GM18870 (cell line): ENCODE measurements around the gene FBXL13.
"Not testable (repeated sequence)": the region's sequence is repeated elsewhere in the genome, so short reads cannot be mapped to it uniquely, and the experiment has no call there.

Experiments used
- ATAC-seq: cut with Tn5 transposase; IDR thresholded peaks from one replicate; pipeline ENCODE4 v1.9.1; 2021; ENCODE audit warnings: moderate library complexity; ENCODE audit not compliant: unreplicated experiment

FBXL13 gene

DNA sequence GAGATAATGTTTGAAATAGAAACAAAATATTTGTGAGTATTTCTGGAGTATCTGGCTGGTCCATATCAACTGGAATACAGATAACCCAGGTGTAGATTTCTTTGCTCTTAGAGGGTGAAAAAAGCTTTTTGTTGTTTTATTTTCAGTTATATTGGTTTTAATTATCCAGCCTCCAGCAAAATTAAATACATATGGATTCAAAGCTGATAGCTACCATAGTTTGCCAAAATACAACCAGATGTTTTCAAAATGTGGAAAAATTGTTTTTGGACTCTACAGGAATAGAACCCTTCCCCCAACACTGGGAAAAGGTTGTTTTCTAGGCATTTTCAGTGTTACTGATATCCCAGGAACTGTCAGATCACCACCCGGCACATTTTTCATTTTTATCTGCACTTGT lies 131.7 kb downstream of the FBXL13 start:
- no peak for ATAC-seq

DNA sequence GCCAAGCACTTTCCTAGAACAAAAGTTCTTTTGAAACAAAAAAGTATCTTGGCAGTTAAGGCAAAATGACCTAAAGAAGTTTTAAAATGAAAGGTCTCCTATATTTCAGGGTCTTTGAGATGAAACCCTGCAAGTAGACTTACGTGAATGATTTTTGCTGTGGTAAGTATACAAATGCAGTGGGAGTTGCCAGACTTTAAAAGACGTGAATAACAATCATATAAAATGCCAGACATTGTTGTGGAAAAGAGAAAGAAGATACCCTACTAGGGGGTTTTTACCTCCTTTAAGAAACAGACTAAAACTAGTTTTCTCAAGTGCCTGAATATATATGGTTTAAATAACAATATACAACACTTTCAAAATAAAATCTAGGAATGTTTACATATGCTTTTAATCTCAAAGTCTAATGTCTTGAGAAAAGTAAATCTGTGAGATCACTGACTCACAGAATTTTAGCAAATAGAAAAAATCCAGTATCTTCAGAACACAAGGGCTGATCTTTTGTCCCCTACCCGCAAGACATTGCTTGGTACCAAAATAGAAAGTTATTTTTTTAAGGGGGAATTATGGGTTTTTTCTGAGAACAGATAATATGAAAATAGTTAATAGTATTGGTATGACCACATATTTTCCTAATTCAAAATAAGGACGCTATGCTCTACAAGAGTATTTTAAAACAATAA lies 132.3 kb downstream of the FBXL13 start:
- ATAC-seq = no peak

DNA sequence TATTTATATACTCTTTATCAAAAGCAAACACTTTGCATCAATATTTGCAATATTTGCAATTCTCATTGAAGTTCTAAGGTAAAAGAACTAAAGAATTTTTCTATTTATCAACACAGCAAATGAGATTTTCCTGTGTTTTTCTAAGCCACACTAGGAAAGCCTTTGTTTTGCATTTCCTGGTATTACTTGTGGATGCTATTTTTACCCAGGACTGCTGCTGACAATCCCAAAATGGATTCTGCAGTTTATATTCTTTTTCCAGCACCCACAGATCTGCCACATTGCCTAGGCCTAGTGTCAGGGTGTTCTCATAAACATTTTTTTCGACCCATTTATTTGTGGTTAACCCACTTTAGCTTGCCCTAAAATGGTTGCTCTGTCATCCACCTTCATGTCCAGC lies 135.9 kb downstream of the FBXL13 start:
- ATAC-seq = no peak

DNA sequence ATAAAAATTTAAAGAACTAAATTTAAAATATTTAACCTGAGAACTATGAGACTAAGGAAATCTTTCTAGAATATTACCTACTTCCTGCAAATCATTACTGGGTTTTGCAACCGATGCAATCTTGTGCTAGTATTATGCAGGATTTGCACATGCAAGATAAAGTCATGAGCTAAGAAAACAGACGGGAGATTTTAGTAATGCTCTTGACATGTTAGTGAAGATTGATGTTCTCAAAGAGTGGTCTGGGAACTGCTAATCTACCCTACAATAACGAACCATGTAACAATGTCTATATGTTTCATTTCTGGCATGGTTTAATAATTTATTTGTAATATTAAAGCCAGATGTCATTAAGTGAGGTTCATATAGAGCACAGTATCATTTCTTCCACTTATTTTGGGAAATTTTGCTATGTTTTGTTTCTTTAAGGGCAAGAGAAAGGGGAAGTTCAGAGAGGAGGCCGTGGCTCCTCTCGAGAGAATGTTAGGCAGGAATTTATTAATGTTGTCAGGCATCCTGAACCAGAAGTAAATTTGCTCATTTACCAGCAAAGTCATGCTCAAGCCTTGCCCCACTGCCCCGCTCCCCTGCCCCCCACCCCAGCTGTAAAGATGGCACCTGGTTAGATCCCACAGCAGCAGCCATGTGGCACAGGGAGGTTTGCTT lies 139.0 kb downstream of the FBXL13 start:
- no peak for ATAC-seq

DNA sequence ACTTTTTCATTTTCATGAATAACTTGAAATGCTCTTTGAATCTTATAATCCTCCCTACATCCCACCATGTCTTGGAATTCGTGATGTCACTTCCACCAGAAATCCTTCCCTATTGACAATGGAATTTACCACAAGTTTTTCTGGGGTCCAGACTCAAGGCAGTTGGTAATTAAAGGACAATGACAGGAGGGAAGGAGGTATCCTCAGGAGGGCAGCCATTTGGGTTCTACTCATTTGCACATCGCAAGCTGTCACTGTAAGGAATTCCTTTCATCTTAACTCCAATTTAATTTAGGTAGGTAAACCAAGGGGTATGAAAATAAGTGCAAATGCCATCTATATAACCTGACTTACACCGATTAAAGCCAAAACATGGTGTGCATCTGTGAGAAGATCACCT lies 139.9 kb downstream of the FBXL13 start:
- ATAC-seq = no peak

DNA sequence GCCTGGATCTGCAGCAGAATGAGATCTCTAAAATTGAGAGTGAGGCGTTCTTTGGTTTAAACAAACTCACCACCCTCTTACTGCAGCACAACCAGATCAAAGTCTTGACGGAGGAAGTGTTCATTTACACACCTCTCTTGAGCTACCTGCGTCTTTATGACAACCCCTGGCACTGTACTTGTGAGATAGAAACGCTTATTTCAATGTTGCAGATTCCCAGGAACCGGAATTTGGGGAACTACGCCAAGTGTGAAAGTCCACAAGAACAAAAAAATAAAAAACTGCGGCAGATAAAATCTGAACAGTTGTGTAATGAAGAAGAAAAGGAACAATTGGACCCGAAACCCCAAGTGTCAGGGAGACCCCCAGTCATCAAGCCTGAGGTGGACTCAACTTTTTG lies 140.4 kb downstream of the FBXL13 start:
- no peak for ATAC-seq

DNA sequence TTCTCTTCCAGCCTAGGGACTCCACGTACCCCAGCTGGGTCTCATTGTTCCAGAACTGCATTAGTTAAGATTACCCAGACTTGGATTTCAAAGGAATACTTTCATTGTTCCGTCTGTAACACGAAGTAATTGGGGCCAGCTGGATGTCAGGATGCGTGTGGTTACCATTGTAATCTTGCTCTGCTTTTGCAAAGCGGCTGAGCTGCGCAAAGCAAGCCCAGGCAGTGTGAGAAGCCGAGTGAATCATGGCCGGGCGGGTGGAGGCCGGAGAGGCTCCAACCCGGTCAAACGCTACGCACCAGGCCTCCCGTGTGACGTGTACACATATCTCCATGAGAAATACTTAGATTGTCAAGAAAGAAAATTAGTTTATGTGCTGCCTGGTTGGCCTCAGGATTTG lies 140.8 kb downstream of the FBXL13 start:
- no peak for ATAC-seq

DNA sequence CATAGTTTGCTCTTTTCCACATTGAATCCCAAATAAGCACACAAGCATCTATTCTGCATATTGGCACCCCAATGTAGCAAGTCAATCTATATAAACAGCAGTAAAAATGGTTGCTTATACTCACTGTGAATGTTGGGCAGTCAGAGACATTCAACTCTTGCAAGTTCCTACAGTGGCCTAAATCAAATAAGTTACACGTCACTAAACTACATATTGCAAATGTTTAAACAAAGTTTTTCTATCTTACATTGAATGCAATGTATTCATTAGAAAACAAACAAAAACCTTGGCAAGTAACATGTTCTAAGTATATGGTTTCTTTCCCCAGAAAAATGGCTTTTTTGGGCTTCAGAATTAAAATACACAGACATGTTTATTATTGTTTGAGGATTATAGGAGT lies 142.8 kb downstream of the FBXL13 start:
- ATAC-seq = no peak

DNA sequence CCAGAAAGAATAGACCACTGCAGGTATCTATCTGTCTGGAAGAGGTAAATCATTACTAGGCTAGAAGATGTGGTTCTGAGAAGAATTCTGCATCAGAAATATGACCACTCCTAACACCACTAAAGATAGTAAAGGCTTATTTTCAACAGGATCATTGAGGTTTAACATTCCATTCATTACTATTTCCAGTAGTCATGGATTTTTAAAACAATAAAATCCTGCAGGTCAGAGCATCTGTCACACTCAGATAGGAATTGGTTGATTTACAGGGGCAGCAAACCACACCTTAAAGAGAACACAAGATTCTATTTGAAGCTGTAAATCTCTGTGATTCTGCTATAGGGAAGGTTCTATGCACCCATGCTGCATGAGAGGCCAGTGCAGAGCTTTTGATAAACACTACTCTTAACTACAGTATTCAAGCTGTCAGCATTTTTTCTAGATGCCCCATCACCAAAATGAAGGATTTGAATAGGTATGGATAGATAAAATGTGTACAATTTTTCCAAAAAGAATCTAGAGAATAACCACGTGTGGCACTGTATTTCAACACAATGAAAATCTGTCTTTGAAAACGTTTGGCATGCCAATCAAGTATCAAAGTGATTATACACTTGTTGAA lies 147.2 kb downstream of the FBXL13 start:
- no peak for ATAC-seq

DNA sequence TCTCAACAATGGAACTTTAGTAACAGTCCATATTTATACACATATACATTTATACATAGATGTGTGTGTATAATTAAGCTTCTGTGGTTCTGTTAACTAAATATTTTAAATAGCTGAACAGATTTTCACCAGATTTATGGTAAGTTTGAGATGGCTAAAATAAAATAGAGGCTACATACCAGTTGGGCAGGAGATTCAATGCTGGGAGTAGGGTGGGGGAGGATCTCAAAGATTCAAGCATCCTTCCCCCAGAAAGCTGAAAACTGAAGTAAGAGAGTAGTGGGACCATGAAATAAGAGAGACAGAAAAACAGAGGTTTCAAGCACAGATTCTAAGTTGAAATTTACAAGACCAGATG lies 147.8 kb downstream of the FBXL13 start:
- no peak for ATAC-seq

DNA sequence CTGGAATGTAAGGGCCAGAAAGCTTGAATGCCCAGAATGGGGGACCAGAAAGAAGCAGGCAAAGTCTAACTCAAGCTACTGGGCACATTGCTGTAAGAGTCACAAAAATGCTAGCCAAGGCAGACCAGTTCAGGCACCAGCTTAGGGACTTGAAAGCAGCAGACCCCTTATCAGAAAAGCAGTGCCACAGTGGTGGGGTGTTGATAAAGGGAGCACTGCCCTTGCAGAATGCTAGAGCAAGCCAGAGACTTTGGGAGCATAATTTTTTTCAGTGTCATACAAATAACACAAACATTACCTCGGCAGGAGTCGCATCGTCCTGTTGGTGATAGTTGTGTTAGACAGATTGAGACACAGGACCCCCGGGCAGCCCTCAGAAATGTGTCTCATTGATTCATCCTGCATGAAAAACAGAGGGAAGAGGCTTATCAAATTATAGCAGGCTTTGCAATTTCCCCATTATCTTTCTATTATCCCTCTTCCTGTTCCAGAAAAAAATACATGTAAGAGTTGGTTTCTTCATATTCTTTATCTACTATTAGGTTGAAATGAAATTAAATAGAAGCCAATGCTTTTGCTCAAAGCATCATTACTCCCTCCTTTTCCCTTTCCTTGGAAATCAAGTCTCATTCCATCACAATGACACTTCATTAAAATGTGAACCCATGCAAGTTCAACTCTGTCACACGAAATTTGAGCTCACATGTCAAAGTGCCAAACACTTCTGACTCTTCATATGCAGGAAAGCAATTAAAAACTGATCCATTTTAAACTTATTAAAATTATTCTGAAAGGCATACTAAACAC lies 148.4 kb downstream of the FBXL13 start:
- no peak for ATAC-seq

DNA sequence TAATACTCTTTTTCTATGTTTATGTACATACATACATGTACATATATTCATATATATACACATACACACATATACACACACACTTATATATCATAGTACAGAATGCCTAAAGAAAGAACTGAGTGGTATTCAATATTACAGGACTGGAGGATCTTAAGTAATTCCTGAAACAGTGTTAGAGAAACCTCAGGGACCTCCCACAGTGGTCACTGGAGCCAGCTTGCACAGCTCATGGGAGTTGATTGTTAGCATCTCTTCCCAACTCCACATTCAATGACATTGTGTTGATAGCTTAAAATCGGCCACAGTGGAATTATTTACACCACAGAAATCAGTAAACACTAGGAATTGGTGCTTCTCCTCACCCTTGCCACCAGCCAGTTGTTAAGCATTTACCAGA lies 155.8 kb downstream of the FBXL13 start:
- no peak for ATAC-seq

DNA sequence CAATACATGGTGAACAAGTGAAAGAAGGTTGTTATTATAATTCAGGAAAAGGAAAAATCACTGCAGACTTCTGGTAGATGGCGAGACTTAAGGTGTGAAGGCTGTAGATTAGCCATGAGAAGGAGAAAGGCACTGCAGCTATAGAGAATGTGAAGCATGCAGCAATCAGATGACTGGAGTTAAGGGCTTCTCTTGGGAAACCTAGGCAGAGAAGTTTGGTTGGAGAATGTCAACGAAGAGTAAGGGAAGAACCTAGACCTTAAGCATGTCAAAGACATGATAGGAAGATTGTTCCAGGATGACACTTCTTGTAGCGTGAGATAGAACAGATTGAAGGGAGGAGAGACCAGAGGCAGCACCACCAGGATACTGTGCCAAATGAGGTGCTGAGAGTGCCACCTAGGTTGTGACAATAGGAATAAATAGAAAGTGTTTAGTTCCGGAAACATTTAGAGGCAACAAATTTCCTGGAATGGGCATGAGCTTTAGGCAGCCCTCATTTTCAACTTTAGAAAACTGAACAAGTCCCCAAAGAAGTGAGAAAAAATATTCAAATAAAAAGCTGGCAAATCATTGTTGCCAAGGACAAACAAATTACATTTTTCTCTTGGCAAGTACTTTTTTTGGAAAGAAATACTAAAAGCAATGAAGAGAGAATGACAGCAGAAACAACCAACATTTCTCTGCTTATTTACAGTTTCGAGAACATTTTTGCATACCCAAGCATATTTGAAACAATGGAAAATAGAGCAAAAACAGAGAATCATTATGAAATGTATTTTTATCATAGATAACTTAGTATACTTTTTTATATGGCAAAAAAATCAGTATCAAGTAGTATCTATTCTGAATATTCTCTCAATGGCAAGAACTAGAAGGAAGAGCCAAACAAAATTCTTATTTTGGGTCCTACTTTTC lies 156.9 kb downstream of the FBXL13 start:
- ATAC-seq = no peak

DNA sequence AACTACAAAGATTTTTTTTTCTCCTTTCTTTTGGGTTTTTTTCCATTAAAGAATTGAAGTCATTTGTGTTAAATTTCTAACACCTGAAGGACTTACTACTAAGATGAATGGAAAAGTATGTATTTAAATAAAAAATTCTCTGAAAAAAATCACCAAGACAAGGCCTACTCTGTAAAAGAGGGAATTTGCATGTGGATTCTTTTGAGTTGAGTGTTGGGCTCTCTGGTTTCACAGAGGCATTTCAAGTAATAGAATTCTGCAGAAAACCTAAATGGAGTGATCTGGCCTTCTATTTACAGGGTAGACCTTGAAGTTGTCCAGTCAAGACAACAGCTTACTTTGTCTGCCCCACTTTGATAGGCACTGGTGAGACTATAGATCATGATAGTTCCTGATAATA lies 157.7 kb downstream of the FBXL13 start:
- no peak for ATAC-seq

DNA sequence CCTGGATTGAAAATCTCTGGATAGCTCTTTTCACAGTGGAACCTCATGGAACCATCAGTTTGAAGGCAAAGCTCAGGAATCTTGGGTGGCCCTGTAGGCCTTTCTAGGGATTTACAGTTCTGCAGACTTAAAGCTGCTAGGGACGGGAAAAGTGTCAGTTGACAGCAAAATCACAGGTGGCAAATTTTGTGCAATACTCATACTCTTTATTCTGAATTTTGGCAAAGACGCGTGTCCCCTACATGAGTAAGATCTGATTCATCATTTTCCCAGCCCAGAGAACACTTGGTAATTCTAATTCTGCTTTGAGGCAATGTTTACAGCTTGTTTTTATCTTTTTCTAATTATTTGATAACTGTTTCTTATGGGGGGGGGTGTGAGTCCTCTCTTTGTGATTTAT lies 158.2 kb downstream of the FBXL13 start:
- ATAC-seq = no peak

DNA sequence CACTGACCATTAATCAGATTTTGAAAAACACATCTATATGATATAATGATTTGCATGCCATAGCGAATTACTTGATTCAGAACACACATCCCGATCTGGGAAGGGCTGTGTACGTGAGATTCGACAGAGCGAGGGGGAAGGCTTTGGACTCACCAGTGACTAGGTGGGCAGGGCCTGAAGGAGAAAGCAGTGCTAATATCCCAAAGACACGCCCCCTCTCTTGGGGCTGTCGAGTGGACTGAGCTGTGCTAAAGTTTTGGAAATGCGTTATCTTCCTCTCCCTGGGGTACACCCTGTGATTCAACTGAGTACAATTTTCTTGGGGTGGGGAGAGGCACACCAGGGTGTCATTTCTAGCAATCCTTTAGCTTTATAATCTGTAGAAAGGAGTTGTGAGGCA lies 160.0 kb downstream of the FBXL13 start:
- no peak for ATAC-seq

DNA sequence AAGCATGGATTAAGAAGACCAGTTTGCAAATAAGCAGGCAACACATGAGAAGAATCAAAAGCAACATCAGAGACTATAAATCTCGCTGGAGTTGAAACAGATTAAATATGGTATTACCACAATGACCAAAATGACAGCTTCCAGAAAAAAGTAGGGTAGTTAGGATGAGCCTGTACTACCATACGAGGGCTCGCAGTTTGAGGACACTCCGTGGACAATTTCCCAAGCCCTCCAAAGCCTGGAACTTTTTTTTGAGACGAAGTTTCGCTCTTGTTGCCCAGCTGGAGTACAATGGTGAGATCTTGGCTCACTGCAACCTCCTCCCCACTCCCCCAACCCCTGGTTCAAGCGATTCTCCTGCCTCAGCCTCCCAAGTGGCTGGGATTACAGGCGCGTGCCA lies 160.8 kb downstream of the FBXL13 start:
- ATAC-seq = no peak

DNA sequence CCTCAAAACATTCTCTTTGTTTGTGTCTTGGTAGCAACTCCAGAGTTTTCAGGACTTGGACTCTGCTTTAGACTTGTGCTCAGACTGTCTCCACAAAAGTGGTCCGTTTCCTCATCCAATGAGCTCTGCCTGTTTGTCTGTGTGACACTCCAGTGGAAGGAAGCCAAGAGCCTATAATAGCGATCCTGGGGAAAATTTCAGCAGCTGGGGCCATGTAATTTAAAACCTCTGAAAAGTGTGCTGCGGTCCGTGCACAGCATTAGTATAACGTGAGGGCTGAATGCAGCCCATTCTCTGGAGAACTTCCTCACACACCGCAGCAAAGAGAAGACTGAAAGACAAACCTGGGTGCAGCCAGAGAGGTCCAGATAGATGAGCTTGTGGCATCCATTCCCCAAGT lies 161.9 kb downstream of the FBXL13 start, which contains the start of gene LRRC17:
LRRC17 (plus strand) TSS at position 259 of the 400 bp plus-strand sequence. CDS start 20,914 bp downstream, outside the sequence.
- ATAC-seq = no peak

DNA sequence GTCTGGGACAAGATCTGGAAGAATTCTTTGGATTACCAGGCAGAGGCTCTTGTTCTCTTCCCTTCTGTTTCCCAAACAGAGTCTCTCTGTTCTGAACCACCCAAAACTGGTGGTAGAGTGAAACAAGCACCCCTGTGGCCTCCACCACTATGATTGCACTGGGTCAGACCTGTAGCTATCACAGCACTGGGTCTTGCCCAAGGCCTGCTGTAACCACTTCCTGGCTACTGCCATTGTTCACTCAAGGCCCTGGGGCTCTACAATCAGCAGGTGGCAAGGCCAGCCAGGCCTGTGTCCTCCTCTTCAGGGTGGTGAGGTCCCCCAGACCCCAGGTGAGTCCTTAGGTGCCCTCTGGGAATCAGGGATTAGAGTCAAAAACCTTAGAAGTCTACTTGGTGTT lies 165.9 kb downstream of the FBXL13 start:
- no peak for ATAC-seq

DNA sequence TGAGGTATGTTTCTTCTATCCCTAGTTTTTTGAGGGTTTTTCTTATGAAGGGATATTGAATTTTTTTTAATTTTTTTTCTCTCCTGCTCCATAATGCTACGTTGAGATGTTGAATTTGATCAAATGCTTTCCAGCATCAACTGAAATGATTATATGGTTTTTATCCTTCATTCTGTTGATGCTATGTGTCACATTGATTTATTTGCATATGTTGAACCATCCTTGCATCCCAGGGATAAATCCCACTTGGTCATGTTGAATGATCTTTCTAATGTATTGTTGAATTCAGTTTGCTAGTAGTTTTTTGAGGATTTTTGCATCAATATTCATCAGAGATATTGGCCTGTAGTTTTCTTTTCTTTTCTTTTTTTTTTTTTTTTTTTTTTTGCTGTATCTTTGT lies 171.0 kb downstream of the FBXL13 start:
- ATAC-seq = not testable (repeated sequence)

DNA sequence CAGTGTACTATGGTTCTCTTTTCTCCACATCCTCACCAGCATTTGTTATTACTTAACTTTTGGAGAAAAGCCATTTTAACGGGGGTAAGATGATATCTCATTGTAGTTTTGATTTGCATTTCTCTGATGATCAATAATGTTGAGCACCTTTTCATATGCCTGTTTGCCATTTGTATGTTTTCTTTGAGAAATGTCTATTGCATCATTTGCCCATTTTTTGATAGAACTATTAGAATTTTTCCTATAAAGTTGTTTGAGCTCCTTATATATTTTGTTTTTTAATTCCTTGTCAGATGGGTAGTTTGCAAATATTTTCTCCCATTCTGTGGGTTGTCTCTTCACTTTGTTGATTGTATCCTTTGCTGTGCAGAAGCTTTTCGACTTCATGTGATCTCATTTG lies 172.5 kb downstream of the FBXL13 start:
- ATAC-seq = not testable (repeated sequence)
